OCI-LY3 (cell line): ENCODE measurements around the gene ACSS2.

ENCODE experiments used
- CTCF ChIP-seq: fragments of 200-600, 300-600 bp; sonication (generic); IDR thresholded peaks from 2 replicates; pipeline ENCODE4 v1.5.1; 2014; ENCODE audit warnings: antibody characterized with exemption, low read length, low read depth
- EZH2phosphoT487 ChIP-seq: fragments of 200-600 bp; shearing (Covaris generic); IDR thresholded peaks from 2 replicates; pipeline ENCODE4 v1.6.1; 2018; ENCODE audit warnings: antibody characterized with exemption, mixed run types, low read depth

GRCh38 chr20:34970193-34970840 lies 93.9 kb downstream of the ACSS2 start:
- TF ChIP-seq EZH2phosphoT487: no peak
- no peak for TF ChIP-seq CTCF
